Osteocyte (in vitro differentiated cells): ENCODE measurements around the gene INO80E. TPM values are rescaled to one million over a fixed set of nuclear protein-coding genes. Genes with fewer than 3 reads are reported as not detected.
A peak's percentile ranks its signal among the peaks of the same experiment; 100 is the strongest.

ENCODE experiments used
- DNase-seq: peaks from one replicate; pipeline ENCODE4 v3.0.0; 2021; ENCODE audit warnings: mixed read lengths; ENCODE audit not compliant: unreplicated experiment; ENCODE audit errors: extremely low spot score
- H3K27ac Mint-ChIP-seq: one replicate; pipeline ENCODE4 v1.8.0; 2021; ENCODE audit warnings: mild to moderate bottlenecking, mixed read lengths; ENCODE audit not compliant: unreplicated experiment
- H3K27me3 Mint-ChIP-seq: one replicate; pipeline ENCODE4 v1.8.0; 2021; ENCODE audit warnings: mixed read lengths; ENCODE audit not compliant: unreplicated experiment
- H3K36me3 Mint-ChIP-seq: one replicate; pipeline ENCODE4 v1.8.0; 2021; ENCODE audit warnings: mixed read lengths; ENCODE audit not compliant: unreplicated experiment
- H3K4me1 Mint-ChIP-seq: one replicate; pipeline ENCODE4 v1.8.0; 2021; ENCODE audit warnings: mixed read lengths; ENCODE audit not compliant: unreplicated experiment
- H3K4me3 Mint-ChIP-seq: one replicate; pipeline ENCODE4 v1.8.0; 2021; ENCODE audit warnings: mild to moderate bottlenecking, moderate library complexity, mixed read lengths; ENCODE audit not compliant: unreplicated experiment
- H3K9me3 Mint-ChIP-seq: one replicate; pipeline ENCODE4 v1.8.0; 2021; ENCODE audit warnings: mixed read lengths; ENCODE audit not compliant: unreplicated experiment
- long read RNA-seq: library from polyadenylated mRNA; unstranded; transcript quantifications from one replicate; pipeline ENCODE4 v2.0.0, GENCODE V29; 2021
- total RNA-seq: library from RNA; stranded (reverse); gene quantifications from 2 replicates; pipeline ENCODE4 v1.2.1, GENCODE V29; 2021
- TF ChIP-seq, protein P1 (sequence below): fragments of 200-600 bp; sonication (generic); IDR thresholded peaks from 2 replicates; pipeline ENCODE4 v1.5.0; 2021; ENCODE audit warnings: antibody characterized with exemption, mild to moderate bottlenecking, moderate library complexity

The INO80E gene
- total RNA-seq: 72.4 and 77.0 TPM in 2 replicates
- long read RNA-seq, partial matches to known transcripts: 0 of 5 reads
- long read RNA-seq, other reads (novel, unspliced or antisense): 4 of 5 reads

DNA sequence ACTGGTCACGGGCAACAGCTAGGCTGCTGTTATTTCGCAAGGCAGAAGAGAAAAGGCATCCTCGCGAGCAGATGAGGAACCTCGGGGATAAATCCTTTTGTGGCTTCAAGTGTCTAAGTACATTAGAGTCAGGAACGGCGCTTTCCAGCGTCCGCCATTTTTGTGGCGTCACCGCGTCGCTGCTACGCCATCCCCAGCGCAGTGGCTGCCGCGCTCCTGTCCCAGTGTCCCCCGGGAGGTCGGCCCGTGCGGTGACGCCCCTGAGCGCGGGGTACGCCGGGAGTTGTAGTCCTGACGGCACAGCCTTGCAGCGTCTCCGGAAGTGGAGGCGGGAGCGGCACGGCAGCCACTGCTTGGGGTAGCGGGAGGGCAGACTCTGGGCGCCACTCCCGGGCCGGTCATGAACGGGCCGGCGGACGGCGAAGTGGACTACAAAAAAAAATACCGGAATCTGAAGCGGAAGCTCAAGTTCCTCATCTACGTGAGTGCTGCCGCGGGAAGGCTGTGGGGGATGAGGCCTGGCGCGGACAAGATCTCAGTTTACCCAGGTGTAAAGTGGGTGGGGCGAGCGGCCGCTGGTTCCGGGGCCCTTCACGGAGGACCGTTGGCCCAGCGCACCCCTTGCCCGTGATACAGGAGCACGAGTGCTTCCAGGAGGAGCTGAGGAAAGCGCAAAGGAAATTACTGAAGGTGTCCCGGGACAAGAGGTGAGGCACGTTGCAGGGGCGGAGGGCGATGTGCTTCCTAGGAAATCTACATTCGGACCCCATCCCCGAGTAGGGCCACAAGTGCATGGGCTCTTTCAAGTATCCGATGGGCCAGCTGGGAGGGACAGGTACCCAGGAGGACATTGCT is at the start of gene INO80E:
TSS of gene INO80E (plus strand) at position 331 of the 855 bp plus-strand sequence. CDS start at position 401, 70 bp downstream.
- Mint-ChIP-seq H3K9me3 (no peaks in the 10 kb centered on the region), H3K27ac (peak within 1 kb of the TSS; percentile 95), H3K4me3 (peak within 1 kb of the TSS; percentile 99), H3K4me1 (peaks cover 23% of the 10 kb centered on the region), H3K36me3 (no peaks in the 10 kb centered on the region), H3K27me3 (no peaks in the 10 kb centered on the region)
- peak; percentile 99 for DNase-seq
- TF ChIP-seq, protein P1, sequence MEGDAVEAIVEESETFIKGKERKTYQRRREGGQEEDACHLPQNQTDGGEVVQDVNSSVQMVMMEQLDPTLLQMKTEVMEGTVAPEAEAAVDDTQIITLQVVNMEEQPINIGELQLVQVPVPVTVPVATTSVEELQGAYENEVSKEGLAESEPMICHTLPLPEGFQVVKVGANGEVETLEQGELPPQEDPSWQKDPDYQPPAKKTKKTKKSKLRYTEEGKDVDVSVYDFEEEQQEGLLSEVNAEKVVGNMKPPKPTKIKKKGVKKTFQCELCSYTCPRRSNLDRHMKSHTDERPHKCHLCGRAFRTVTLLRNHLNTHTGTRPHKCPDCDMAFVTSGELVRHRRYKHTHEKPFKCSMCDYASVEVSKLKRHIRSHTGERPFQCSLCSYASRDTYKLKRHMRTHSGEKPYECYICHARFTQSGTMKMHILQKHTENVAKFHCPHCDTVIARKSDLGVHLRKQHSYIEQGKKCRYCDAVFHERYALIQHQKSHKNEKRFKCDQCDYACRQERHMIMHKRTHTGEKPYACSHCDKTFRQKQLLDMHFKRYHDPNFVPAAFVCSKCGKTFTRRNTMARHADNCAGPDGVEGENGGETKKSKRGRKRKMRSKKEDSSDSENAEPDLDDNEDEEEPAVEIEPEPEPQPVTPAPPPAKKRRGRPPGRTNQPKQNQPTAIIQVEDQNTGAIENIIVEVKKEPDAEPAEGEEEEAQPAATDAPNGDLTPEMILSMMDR: no peak

GRCh38 chr16:29947897-29948296 is 48.1 kb upstream of the INO80E start:
- H3K4me1 Mint-ChIP-seq: peaks cover 16% of the 10 kb centered on the region
- no peak overlapping the region for H3K4me3 Mint-ChIP-seq
- H3K27me3 Mint-ChIP-seq: no peaks in the 10 kb centered on the region
- H3K9me3 Mint-ChIP-seq: peaks cover 4% of the 10 kb centered on the region
- no peaks in the 10 kb centered on the region for H3K36me3 Mint-ChIP-seq
- no peak overlapping the region for H3K27ac Mint-ChIP-seq
- TF ChIP-seq, protein P1: no peak
- no peak for DNase-seq

DNA sequence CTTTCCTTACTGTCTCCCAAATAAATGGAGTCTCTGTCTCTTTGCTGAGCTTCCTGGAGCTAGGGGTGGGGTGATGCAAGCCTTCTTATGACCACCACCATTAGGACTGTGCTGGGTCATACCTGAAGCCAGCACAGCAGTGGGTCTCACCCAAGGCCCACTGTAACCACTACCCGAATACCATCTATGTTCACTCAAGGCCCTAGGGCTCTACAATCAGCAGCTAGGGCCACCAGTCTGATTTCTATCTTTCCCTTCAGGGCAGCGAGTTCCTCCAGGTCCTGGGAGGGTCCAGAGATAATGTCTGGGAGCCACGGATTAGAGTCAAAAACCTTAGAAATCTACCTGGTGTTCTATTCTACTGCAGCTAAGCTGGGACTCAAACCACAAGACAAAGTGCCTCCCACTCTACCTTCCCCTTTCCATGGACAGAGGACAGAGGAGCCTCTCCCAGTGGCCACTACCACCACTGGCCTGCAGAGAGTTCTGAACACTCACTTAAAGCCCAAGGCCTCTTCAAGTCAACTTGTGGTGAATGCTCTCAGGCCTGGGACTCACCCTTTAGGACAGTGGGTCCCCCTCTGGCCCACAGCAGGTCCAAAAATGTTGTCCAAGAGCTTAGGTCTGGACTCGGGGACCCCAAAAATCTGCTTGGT is 45.1 kb upstream of the INO80E start:
- no peaks in the 10 kb centered on the region for H3K27me3 Mint-ChIP-seq
- no peaks in the 10 kb centered on the region for H3K36me3 Mint-ChIP-seq
- DNase-seq: no peak
- no peak overlapping the region for H3K27ac Mint-ChIP-seq
- no peak overlapping the region for H3K4me3 Mint-ChIP-seq
- TF ChIP-seq, protein P1: no peak
- H3K4me1 Mint-ChIP-seq: no peaks in the 10 kb centered on the region
- H3K9me3 Mint-ChIP-seq: peaks cover 4% of the 10 kb centered on the region

DNA sequence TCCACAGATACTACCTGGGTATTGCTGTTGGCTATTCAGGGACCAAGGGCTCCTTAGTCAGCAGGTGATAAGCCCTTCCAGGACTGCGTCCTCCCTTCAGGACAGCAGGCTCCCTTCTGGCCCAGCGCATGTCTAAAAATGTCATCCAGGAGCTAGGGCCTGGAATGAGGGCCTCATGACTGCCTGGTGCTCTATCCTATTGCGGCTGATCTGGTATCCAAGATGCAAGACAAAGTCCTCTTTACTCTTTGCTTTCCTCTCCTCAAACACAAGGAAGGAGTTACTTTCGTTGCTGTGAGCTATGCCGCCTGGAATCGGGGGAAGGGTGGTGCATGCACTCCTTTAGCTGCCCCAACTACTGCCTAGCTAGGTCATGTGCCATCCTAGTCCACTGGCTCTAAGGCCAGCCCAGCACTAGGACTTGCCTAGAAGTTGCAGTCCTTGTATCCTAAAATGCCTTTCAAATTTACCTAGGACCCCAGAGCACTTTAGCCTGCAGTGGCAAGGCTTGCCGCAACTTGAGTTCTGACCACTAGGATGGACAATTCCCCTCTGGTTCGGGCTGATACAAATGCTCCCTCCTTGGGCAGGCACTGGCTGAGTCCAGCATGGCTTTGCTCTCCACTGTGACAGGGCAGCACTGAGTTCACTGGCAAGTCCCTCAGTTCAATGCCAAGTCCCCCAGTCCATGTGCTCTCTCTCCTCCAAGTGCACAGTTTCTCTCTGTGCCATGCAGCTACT is 44.2 kb upstream of the INO80E start:
- no peak for DNase-seq
- Mint-ChIP-seq H3K36me3 (no peaks in the 10 kb centered on the region), H3K4me3 (no peak overlapping the region), H3K27me3 (no peaks in the 10 kb centered on the region), H3K9me3 (peaks cover 4% of the 10 kb centered on the region), H3K4me1 (no peaks in the 10 kb centered on the region), H3K27ac (no peak overlapping the region)
- TF ChIP-seq, protein P1: no peak
